GM21717 (cell line): Measurements from ENCODE around the gene MEGF6.

Experiments
- ATAC-seq: cut with Tn5 transposase; IDR thresholded peaks from one replicate; pipeline ENCODE4 v1.9.1; 2021; ENCODE audit warnings: mild to moderate bottlenecking, moderate library complexity; ENCODE audit not compliant: unreplicated experiment

The MEGF6 gene

GRCh38 chr1:3461238-3461933, 149.9 kb downstream of the MEGF6 start:
- no peak for ATAC-seq

DNA sequence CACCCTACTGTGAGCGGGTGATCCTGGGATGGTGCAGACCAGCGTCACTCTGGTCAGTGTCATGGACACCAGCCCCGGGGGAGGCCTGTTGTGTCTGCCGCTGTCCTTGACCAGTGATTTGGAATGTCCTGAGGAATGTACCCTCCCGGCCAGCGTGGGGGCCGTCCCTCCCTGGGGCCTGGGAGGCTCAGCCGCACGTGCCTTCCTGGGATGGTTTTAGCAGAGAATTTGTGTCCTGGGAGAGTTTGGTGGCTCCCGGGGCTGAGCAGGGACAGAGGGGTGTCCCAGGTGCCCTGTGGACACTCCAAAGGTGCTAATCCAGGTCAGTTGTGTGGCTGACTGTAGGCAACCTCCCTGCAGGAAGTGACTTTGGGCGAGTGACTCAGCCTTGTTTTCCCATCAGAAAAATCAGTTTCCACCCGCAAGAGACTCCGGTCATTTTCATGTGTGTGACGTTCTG, 150.6 kb downstream of the MEGF6 start:
- ATAC-seq: no peak

DNA sequence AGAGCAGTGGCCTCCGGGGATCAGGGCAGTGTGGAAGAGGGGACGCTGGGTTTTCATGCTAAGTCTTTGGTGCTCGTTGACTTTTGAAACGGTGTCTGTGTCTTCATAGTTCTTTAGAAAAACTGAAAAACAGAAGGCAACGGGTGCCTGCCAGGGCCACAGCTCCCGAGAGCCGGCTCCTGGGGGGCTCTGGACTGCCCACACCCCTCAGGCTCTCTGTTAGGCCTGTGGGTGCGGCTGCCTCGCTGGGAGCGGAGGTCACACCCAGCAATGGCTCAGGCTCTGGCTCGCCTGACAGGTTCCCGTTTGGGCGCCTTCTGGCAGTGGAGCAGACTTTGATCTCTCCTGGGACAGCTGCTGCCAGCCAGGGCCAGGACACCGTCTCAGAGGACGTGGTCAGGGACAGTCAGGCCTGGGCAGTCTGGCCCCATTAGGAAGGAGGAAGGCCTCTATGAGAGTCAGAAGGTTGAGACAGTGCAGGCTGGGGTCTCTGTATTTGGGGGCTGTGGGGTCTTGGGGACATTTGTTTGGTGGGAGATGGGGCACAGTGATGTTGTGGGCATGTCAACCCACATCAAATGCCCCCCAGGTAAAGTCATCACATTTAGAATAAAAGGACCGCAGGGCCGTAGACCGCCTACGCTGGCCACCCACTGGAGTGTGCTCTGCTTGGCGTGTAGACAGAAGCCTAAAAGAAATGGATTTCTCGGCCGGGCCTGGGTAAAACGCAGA, 151.2 kb downstream of the MEGF6 start:
- ATAC-seq: no peak

DNA sequence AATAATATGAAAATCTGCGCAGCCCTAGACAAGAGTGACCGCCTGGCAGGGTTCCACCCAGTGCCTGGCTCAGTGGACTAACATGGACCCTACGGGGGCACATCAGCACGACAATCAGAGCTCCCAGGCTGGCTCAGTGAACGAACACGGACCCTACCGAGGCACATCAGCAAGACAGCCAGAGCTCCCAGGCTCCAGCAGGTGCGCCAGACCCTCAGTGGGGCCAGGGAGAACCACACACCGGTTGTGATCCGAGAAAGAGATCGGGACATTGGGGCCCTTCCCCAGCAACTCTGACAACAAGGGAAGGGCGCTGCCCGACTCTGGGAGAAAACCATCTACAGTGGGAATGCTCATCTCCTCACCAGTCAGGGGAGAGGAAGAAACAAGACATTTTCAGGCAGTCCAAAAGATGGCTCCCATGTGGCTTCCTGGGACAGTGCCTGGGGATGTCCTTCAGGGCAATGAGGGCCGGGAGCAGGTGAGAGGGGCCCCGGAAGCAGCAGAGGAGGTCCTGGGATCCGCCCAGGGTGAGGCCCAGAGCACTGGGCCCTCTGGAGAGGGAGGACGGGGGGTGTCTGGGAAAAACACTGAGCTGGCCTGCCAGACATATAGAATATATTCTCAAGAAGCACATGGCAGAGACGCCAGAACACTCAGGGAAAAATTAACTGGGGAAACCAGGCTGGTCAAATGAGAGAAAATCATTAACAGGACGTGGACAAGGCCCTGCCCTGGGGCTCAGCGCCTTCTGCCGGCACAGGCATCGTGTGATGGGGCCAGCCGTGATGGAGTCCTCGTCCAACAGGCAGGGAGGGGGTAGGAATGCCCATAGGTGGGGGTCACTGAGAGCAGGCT, 152.0 kb downstream of the MEGF6 start:
- no peak for ATAC-seq

GRCh38 chr1:3457910-3458883, 153.1 kb downstream of the MEGF6 start:
- ATAC-seq: no peak

DNA sequence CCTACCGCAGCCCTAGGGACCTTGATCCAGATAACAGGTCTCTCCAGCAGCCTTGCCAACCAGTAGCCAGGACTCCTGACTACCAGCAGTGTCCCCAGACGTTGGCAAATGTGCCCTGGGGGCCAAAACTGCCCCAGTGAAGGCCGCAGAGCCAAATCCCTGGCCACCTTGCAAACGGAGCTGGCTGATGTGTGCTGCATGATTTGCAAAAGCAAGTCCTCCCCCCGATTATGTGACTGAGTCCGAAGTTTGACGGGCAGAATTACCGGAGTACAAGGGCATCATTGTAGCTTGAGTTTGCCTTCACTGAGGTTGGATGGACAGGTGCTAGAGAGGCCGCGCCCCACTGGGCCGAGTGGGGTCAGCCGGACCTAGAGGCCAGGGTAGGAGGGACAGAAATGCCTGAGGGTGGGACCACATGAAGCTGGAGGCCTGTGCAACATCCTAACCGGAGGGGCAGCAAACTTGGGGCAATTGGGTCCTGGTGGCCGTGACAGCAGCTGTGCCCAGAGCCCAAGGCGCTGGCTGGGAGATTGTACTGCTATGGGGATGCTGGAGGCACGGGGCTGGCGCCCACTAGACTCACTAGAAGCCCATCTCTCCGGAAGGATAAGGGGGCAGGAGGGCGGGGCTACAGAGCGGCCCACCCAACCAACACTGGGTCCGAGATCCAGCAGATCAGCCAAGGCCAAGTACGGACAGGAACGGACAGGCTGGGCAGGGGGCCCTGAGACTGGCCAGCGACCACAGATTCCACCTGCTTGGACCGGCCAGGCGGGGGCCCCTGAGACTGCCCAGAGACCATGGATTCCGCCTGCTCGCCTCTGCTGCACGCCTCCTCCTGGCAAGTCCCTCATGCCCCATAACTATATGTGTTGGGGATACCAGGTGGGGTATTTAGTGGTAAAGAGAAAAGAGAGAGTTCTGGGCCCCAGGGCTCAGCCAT, 154.1 kb downstream of the MEGF6 start:
- ATAC-seq: no peak

- ATAC-seq: no peak
These were observed 154.8 kb downstream of the MEGF6 start for GRCh38 chr1:3456449-3456963.

GRCh38 chr1:3455670-3456448, 155.4 kb downstream of the MEGF6 start:
- ATAC-seq: no peak

DNA sequence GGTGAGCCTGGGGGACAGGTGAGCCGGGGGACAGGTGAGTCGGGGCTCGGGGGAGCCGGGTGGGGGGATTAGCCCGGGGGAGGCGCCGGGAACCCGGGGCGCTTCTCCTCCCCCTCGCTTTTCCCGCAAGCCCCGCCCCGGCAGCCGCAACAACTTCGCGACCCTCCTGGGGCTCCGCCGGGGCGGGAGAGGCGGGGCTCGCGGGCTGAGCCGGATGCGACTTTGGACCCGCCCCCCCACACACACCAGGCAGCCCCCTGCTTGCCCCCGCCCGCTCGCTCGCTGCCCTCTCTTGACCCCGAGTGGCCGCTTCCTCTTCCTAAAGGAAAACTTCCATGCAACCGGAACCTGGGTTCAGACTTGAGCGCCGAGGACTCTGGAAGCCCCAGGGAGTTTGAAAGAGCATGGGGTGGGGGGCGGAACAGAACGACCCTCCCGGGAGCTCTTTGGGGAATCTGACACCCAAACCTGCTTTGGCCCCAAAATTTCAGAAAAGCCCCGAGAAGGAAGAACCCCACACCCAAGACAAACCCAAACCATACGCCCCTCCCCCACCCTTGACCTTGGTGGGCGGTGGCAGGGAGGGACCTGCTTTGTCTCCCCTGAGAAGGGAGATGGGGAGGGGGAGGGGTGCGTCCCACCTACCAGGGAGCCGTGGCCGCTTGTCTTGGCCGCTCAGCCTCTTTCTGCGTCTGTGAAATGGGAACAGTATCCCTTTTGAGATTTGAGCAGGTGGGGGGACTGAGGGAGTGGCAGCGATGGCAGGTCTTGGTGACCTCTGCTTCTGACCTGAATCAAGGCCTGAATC, 156.3 kb downstream of the MEGF6 start:
- no peak for ATAC-seq

- ATAC-seq: no peak
These were observed 157.2 kb downstream of the MEGF6 start, which contains the start of gene ARHGEF16 for GRCh38 chr1:3453891-3454810. Gene ARHGEF16 (plus strand): TSS chr1:3454665. CDS start chr1:3463085, 8,420 bp downstream.

DNA sequence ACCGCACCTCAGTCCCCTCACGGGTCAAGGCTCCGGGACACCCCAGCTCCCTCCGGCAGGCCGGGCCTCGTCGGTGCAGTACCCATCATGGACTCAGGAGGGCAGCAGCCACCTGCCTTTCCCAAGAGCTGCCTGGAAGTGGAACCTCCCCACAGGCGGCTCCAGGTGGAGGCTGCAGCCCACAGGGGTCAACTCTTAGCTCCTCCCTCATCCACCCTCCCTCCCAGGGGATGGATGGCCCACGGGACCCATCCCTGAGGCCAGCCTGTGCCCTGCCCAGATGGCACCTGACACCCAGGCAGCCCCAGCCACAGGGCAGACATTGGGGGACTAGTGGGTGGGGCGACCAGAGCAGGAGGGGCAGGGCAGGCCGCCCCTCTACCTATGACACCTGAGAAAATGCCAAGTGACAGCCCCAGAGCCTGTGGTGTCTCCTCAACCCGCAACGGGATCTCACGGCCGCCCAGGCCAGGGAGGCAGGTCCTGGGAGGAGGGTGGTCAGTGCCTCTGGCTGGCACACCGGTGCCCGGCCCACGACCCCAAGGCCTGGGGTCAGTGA, 158.0 kb downstream of the MEGF6 start:
- ATAC-seq: no peak

GRCh38 chr1:3452866-3453175, 158.5 kb downstream of the MEGF6 start:
- ATAC-seq: no peak

- ATAC-seq: no peak
These were observed 159.1 kb downstream of the MEGF6 start for GRCh38 chr1:3451994-3452865.

DNA sequence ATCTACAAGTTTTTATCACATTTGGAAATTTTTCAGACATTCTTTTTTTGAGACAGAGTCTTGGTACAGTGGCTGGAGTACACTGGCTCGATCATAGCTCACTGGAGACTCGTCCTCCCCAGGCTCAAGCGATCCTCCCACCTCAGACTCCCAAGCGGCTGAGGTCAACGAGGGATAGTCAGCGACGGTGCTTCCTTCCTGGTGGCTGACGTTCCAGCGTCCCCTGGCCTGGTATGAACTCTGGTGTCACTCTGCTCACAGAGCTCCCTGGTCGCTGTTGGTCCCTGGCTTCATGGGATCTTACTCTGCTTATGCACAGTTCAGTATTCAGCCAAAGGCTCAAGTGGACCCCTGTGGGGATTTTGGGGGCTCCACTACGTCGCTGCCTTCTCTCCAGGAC, 160.3 kb downstream of the MEGF6 start:
- ATAC-seq: no peak

DNA sequence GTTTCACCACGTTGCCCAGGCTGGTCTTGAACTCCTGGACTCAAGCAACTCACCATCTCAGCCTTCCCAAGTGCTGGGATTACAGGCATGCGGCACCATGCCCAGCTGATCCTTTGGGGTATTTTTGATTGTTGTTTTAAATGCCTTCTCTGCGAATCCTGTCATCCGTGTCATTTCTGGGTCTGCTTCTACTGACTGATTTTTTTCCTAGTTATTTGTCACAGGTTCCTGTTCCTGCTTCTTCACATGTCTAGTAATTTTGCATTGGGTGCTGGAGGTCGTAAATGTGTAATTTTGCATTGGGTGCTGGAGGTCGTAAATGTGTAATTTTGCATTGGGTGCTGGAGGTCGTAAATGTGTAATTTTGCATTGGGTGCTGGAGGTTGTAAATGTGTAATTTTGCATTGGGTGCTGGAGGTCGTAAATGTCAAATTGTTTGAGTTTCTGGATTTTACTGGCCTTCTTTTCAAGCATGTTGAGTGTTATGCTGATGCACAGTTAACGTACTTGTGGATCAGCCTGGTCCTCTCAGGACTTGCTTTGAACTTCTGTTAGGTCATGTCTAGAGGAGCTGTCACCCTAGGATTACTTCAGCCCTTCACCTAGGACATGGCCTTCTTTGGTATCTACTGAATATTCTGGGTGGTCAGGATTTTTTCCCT, 161.0 kb downstream of the MEGF6 start:
- ATAC-seq: no peak
